NB4 (cell line): ENCODE measurements around the gene NALF2.

Experiments
- DNase-seq: peaks from one replicate; pipeline ENCODE4 v3.0.0; 2010; ENCODE audit warnings: low read depth
- H3K4me3 ChIP-seq: one replicate; pipeline ENCODE4 v1.5.1; 2011; ENCODE audit warnings: mild to moderate bottlenecking, low read depth, low read length, moderate library complexity
- MYC ChIP-seq: IDR thresholded peaks from 2 replicates; pipeline ENCODE4 v1.6.1; 2011; ENCODE audit warnings: low read depth, low read length
- POLR2A ChIP-seq: IDR thresholded peaks from 2 replicates; pipeline ENCODE4 v1.6.1; 2011; ENCODE audit warnings: mild to moderate bottlenecking; ENCODE audit not compliant: insufficient read length; ENCODE audit errors: extremely low read depth
- TF ChIP-seq, protein P1 (sequence below): IDR thresholded peaks from one replicate; pipeline ENCODE4 v1.5.1; 2012; ENCODE audit warnings: low read depth, low read length
- TF ChIP-seq, protein P2 (sequence below): IDR thresholded peaks from 2 replicates; pipeline ENCODE4 v1.6.1; 2011; ENCODE audit warnings: low read depth, low read length

Gene NALF2

DNA sequence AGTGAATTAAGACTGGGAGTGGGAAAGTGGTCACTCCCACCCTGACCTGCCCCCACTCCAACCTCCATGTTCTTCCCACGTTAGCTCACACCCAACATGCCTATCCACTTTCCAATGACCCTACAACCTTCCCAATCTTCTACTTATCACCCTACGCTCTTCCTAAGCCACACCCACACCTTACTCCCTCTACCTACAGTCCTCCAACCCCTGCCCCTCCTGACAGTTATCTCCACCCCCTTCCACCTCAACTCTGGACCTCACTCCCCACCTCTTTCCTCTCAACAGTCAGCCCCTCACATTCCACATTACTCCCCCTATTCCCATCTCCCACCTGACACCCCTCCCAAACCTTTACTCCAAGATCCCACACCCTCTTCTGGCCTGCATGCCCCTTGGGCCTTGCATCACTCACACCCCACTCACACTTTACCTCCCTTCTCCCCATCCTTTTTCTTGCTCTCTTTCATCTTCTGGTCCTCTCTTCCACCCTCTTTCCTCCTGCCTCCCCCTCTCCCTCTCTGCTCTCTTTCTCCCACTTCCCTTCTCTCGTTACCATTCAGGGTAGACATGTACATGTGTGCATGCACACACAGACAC is 6.9 kb downstream of the NALF2 start:
- TF ChIP-seq, protein P1, sequence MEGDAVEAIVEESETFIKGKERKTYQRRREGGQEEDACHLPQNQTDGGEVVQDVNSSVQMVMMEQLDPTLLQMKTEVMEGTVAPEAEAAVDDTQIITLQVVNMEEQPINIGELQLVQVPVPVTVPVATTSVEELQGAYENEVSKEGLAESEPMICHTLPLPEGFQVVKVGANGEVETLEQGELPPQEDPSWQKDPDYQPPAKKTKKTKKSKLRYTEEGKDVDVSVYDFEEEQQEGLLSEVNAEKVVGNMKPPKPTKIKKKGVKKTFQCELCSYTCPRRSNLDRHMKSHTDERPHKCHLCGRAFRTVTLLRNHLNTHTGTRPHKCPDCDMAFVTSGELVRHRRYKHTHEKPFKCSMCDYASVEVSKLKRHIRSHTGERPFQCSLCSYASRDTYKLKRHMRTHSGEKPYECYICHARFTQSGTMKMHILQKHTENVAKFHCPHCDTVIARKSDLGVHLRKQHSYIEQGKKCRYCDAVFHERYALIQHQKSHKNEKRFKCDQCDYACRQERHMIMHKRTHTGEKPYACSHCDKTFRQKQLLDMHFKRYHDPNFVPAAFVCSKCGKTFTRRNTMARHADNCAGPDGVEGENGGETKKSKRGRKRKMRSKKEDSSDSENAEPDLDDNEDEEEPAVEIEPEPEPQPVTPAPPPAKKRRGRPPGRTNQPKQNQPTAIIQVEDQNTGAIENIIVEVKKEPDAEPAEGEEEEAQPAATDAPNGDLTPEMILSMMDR: no peak
- no peak for TF ChIP-seq MYC
- TF ChIP-seq, protein P2, sequence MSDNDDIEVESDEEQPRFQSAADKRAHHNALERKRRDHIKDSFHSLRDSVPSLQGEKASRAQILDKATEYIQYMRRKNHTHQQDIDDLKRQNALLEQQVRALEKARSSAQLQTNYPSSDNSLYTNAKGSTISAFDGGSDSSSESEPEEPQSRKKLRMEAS: no peak
- TF ChIP-seq POLR2A: no peak
- no peak overlapping the region for H3K4me3 ChIP-seq
- no peak for DNase-seq

DNA sequence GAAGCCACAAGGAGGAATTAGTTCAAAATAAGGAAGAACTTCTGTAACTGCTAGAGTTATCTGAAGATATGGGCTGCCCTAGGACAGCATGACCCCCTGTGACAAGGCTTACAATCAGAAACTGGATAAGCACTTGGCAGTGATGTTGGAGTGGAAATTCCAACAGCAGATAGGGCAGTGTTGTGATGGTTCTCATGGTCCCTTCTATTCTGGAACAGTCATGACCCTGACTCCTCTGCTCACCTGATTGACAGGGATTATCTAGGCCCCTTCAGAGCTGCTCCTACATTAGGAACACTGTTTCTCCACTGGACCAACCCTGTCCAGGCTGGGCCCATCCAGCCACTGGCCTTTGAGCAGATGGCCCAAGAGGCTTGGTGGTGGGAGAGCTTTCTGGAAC is 17.9 kb downstream of the NALF2 start:
- TF ChIP-seq POLR2A: no peak
- TF ChIP-seq, protein P2: no peak
- TF ChIP-seq, protein P1: no peak
- TF ChIP-seq MYC: no peak
- H3K4me3 ChIP-seq: no peak overlapping the region
- no peak for DNase-seq

DNA sequence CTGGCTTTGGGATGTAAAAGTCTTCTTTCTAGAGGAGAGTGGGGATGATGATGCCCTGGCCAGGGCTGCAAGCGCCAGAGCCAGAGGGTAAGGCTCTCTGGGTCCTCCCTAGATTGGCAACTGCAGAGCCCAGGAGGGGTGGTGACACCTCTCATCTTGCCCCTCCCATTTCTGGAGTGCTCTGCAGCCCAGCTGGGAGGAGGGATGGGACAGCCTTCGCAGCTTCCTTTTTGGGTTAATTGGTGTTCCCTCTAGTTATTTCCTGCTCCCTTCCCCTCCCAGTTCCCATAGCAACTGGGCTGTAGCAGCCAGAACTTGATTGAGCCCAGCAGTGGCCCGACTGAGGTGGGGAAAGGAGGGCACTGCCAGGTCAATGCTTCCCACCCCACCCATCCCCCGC is 19.2 kb downstream of the NALF2 start:
- TF ChIP-seq, protein P2: no peak
- TF ChIP-seq POLR2A (no peak), MYC (no peak)
- TF ChIP-seq, protein P1: no peak
- no peak overlapping the region for H3K4me3 ChIP-seq
- no peak for DNase-seq

DNA sequence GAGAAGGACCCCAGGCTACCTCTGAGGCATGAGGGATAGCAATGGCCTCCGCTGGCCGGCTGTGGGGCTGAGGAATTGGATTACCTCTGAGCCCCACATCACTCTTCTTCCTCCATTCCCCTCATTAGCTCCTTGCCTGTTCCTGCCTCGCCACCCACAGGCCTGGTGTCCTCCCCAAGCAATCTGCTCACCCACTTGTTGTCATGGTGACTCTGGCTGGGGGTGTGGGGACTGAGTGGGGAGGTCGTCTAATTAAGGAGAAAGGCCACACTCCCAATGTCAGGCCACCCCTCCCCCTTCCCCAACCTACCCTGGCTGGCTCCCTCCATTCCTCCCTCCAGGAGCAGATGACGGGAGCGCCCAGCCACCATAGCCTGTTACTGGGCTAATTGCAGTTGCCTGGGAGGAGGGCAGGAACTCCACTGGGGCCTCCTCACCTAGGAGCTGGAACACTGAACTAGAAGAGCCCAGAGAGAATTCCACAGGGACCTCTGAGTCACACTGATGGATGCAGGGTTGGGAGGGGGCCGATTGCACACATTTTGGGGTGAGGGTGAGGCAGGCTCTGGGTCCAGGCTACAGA is 20.7 kb downstream of the NALF2 start:
- H3K4me3 ChIP-seq: no peak overlapping the region
- no peak for DNase-seq
- TF ChIP-seq MYC (no peak), POLR2A (no peak)
- TF ChIP-seq, protein P1: no peak
- TF ChIP-seq, protein P2: no peak

DNA sequence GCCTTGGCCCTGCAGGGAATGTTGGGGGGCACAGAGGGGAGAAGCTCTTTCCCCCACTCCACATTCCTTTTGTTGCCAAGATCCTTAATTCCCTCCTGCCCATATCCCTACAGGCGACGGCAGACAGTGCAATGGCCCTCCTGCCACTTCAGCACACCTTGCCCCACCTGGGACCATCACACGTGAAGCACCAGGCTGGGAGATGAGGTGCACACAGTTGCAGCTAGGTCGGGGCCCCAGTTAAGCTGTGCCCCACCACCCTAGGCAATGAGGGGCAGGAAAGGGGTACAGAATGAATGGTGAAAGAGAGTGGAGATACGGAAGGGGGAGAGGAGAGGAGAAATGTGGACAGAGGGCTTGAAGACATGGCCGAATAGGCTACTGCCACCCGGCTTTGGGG is 26.2 kb downstream of the NALF2 start:
- H3K4me3 ChIP-seq: no peak overlapping the region
- DNase-seq: no peak
- no peak for TF ChIP-seq MYC

DNA sequence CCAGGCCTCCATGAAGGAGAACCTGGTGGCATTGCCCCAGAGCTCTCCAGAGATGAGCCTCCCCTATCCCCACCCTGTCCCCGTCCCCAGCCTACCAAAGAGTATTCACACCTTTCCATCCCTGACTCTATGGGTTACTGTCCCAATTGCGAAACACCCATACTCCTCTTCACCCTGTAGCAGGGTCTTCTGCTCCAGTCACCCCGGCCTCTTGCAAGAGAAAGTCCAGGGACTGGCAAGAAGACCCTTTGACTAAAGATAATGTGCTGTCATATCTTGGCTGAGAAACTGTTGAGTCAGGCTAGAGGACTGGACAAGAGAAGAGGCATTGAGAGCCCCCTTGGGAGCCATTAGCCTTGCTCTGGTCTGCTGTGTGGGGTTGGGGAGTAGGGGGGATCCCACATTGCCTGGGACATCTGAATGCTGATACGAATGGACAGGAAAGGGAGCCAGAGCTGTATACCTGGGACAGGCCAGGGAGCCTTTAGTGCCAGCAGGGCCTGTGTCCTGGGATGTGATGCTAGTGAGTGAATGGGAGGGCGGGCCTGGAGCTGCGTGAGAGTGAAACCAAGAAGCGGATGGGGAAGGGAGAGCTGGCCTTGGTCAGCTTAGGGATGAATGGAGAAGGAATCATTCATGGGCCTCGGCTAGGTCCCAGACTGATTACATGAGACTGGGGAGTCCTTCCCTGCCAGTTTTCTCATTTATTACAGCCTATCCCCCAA is 27.1 kb downstream of the NALF2 start:
- TF ChIP-seq POLR2A: no peak
- TF ChIP-seq, protein P2: no peak
- no peak for TF ChIP-seq MYC
- TF ChIP-seq, protein P1: no peak
- H3K4me3 ChIP-seq: no peak overlapping the region
- DNase-seq: no peak
